Left lung (tissue), 10 donors: ENCODE results near the gene PLAAT4. TPM values are rescaled to one million over a fixed set of nuclear protein-coding genes. Genes with fewer than 3 reads are reported as not detected.
"Not testable (repeated sequence)": the region's sequence is repeated elsewhere in the genome, so short reads cannot be mapped to it uniquely, and the experiment has no call there.

Experiments used
- ATAC-seq: fragments of 200-7000 bp; cut with Tn5 transposase; one replicate; pipeline ENCODE4 v1.9.1; 2020; ENCODE audit warnings: moderate library complexity
- DNase-seq, 4 donors: peaks; one replicate each; pipeline ENCODE4 v3.0.0-alpha.2; 2013 to 2020
- H3K27ac ChIP-seq, 2 donors: fragments of 200-600 bp; sonication (generic) in 1 of 2; one replicate each; pipeline versions ENCODE4 v1.5.0 to v1.8.0; 2020 to 2021
- H3K27me3 ChIP-seq, 2 donors: fragments of 200-600 bp; sonication (generic) in 1 of 2; one replicate each; pipeline versions ENCODE4 v1.5.0 to v1.8.0; 2020 to 2021
- H3K36me3 ChIP-seq, 2 donors: fragments of 200-600 bp; sonication (generic) in 1 of 2; one replicate each; pipeline versions ENCODE4 v1.5.0 to v1.8.0; 2020 to 2021
- H3K4me1 ChIP-seq, 2 donors: fragments of 200-600 bp; one replicate each; pipeline ENCODE4 v1.8.0; 2021
- H3K4me3 ChIP-seq, 2 donors: fragments of 200-600 bp; sonication (generic) in 1 of 2; one replicate each; pipeline versions ENCODE4 v1.5.0 to v1.8.0; 2020 to 2021; ENCODE audit warnings: mild to moderate bottlenecking in 1 of 2
- H3K9me3 ChIP-seq, 2 donors: fragments of 200-600 bp; sonication (generic) in 1 of 2; one replicate each; pipeline versions ENCODE4 v1.5.0 to v1.8.0; 2020 to 2021
- intact Hi-C, 2 donors: fragments of 100-400 bp; cut with DNase I; formaldehyde crosslinking; loops; one replicate each; pipeline versions ENCODE4 v1.11.2 to v1.14.2; 2022
- polyA plus RNA-seq, 6 donors: library from polyadenylated mRNA; unstranded; fragments of 120-200 nt; gene quantifications; one replicate each; pipeline ENCODE4 v1.2.1, GENCODE V29; 2013; ENCODE audit not compliant: insufficient read length in 6 of 6
- total RNA-seq, 2 donors: library from RNA; stranded (reverse); fragmentation: NEBNext Ultra II Directional; extraction: Animal tissue kit (Norgen Biotek cat#: 25700); gene quantifications; one replicate each; pipeline ENCODE4 v1.2.1, GENCODE V29; 2021
- TF ChIP-seq, protein P1 (sequence below), 2 donors: fragments of 200-600 bp; sonication (generic) in 1 of 2; IDR thresholded peaks; one replicate each; pipeline versions ENCODE4 v1.5.0 to v1.8.0; 2021; ENCODE audit warnings: antibody characterized with exemption in 2 of 2
- donor health status: DM: no; HTN: yes; CAD: no.
- donor health status: DM: no; HTN: no; CAD: no.

The PLAAT4 gene
- total and polyA plus RNA-seq, 8 donors: 6.5 to 217 (median 8.6) TPM

DNA sequence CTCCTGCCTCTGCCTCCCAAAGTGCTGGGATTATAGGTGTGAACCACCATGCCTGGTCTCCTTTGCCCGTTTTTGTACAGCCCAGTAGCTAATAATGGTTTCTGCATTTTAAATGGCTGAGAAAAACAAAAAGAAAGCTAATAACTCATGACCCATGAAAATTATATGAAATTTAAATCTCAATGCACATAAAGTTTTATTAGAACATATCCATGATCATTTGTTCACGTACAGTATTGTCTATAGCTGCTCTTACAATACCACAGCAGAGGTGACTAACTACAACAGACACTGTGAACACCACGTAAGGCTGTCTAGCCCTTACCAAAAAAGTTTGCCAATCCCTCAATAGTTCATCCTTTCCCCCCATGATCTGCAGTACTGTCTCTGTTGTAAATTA, 33.0 kb downstream of the PLAAT4 start:
- no peaks in the 10 kb centered on the region for H3K27me3 ChIP-seq
- DNase-seq: no peak
- TF ChIP-seq, protein P1, sequence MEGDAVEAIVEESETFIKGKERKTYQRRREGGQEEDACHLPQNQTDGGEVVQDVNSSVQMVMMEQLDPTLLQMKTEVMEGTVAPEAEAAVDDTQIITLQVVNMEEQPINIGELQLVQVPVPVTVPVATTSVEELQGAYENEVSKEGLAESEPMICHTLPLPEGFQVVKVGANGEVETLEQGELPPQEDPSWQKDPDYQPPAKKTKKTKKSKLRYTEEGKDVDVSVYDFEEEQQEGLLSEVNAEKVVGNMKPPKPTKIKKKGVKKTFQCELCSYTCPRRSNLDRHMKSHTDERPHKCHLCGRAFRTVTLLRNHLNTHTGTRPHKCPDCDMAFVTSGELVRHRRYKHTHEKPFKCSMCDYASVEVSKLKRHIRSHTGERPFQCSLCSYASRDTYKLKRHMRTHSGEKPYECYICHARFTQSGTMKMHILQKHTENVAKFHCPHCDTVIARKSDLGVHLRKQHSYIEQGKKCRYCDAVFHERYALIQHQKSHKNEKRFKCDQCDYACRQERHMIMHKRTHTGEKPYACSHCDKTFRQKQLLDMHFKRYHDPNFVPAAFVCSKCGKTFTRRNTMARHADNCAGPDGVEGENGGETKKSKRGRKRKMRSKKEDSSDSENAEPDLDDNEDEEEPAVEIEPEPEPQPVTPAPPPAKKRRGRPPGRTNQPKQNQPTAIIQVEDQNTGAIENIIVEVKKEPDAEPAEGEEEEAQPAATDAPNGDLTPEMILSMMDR (IDR thresholded peaks at IDR 0.05): no peak
- no peaks in the 10 kb centered on the region for H3K36me3 ChIP-seq
- no peak overlapping the region for H3K27ac ChIP-seq
- no peak for ATAC-seq
- intact Hi-C loops: no loop called here
- H3K9me3 ChIP-seq: no peaks in the 10 kb centered on the region
- H3K4me1 ChIP-seq: peaks cover 16 to 36% of the 10 kb centered on the region in 2 donors
- no peak overlapping the region for H3K4me3 ChIP-seq

DNA sequence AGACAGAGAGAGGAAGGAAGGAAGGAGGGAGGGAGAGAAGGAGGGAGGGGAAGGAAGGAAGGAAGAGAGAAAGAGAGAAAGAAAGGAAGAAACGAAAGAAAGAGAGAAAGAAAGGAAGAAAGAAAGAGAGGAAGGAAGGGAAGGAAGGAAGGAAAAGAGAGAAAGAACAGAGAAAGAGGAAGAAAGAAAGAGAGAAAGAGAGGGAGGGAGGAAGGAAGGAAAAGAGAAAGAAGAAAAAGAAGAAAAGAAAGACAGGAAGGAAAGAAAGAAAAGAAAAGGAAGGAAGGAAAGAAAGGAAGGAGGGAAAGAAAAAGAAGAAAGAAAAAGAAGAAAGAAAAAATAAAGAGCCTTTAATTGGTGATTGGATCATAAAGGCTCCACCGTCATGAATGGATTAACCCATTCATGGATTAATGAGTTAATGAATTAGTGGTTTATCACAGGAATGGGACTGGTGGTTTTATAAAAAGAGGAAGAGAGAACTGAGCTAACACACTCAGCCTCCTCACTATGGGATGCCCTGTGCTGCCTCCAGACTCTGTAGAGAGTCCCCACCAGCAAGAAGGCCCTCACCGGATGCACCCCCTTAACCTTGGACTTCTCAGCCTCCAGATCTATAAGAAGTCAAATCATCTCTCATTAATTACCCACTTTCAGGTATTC, 35.5 kb downstream of the PLAAT4 start:
- TF ChIP-seq, protein P1 (IDR thresholded peaks at IDR 0.05): no peak
- H3K9me3 ChIP-seq: no peaks in the 10 kb centered on the region
- peaks cover 28 to 37% of the 10 kb centered on the region in 2 donors for H3K4me1 ChIP-seq
- no peak overlapping the region for H3K27ac ChIP-seq
- no peaks in the 10 kb centered on the region for H3K27me3 ChIP-seq
- no peaks in the 10 kb centered on the region for H3K36me3 ChIP-seq
- H3K4me3 ChIP-seq: no peak overlapping the region
- ATAC-seq: no peak
- intact Hi-C loops: no loop called here
- no peak for DNase-seq

DNA sequence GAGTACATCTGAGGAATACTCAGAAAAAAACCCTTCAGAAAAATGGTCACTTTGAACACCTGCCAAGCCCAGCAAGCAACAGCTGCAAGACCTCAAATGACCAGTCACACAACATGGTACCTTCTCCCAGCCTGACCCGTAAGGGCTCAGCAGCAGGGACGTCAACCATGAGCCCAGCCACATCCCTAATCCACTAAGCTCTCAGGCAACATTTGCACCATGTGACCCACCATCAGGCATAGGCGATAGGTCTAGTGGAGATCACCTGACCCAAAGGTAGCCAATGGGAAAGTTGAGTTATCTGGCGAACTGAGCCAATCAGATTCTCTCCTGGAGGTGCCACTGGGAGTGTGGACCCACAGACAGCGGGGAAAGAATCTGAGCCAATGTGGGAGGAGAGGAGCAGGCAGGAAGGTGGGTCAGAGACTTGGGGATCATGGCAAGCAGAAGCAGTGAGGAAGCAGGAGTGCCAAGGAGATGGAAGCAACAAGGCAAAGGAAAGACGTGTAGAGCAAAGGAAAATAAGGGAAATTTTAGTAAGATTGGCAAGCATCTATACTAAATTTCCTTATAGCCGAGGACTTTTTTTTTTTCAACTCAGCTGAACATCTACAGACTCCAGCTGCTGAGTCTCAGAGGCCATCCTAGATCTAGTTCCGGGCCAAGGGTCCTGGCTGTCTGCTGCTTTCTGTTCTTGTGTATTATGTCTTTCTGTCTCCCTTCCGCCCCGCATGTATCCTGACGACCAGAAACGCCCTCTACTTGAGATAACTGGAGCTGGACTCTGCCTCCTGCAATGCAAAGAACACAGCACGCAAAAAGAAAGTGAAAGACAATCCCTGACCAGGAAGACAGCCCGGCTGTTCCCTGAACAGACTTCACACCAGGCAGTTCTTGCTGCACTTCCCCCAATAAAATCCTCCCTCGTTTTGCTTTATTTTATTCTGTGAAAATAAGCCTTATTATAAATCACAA, 37.6 kb downstream of the PLAAT4 start:
- Histone ChIP-seq H3K27ac (peak overlapping the region; percentile 74), H3K4me3 (peak overlapping the region; percentile 2 to 28), H3K4me1 (peaks cover 22 to 23% of the 10 kb centered on the region in 2 donors), H3K36me3 (no peaks in the 10 kb centered on the region), H3K9me3 (no peaks in the 10 kb centered on the region), H3K27me3 (no peaks in the 10 kb centered on the region)
- ATAC-seq (peak; percentile 97), DNase-seq (peak in 3 of 4 donors; percentile 45 to 86 (median 52))
- intact Hi-C loops: no loop called here
- TF ChIP-seq, protein P1 (IDR thresholded peaks at IDR 0.05): no peak

DNA sequence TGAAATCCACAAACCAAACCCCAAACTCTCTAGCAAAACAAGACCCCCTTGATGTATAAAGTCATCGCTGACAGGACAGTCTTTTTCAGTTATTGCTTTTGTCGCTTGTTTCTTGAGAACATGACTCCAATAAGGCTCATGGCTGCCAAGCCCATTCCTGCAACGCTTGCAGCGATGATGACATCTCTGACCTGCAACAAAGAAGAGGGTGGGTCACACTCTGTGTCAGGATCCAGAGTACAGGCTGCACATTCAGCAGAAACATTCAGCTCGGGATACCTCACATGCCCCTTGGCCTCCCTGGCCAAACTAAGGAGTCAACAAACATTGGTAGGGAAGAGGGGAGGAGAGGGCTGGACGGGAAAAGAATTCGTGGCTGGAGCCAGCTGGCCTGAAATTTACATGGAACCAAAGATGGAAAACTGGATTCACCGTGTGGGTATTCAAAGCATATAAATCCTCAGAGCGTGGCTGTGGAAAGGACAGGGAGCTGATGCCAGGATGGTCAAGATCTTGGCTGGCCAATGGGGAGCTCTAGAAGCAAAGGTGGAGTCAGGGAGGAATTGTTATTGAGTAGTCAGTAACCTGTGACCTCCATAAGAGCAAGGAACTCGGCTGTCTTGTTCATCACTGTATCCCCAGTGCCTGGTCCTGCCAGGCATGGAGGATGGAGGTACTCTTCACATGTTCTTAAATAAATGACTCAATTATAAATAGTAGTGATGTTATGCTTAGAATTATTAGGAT, 38.4 kb downstream of the PLAAT4 start:
- H3K27ac ChIP-seq: peak overlapping the region; percentile 74
- peaks cover 0 to 4% of the 10 kb centered on the region in 2 donors for H3K9me3 ChIP-seq
- H3K27me3 ChIP-seq: no peaks in the 10 kb centered on the region
- TF ChIP-seq, protein P1 (IDR thresholded peaks at IDR 0.05): no peak
- H3K36me3 ChIP-seq: peaks cover 0 to 4% of the 10 kb centered on the region in 2 donors
- H3K4me3 ChIP-seq: peak overlapping the region in 1 of 2 donors; percentile 28
- ATAC-seq (peak; percentile 56), DNase-seq (no peak)
- intact Hi-C loops: no loop called here
- H3K4me1 ChIP-seq: peaks cover 22 to 23% of the 10 kb centered on the region in 2 donors

DNA sequence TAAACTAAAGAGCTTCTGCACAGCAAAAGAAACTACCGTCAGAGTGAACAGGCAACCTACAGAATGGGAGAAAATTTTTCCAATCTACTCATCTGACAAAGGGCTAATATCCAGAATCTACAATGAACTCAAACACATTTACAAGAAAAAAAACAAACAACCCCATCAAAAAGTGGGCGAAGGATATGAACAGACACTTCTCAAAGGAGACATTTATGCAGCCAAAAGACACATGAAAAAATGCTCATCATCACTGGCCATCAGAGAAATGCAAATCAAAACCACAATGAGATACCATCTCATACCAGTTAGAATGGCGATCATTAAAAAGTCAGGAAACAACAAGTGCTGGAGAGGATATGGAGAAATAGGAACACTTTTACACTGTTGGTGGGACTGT, 42.3 kb downstream of the PLAAT4 start:
- DNase-seq, ATAC-seq: not testable (repeated sequence)

DNA sequence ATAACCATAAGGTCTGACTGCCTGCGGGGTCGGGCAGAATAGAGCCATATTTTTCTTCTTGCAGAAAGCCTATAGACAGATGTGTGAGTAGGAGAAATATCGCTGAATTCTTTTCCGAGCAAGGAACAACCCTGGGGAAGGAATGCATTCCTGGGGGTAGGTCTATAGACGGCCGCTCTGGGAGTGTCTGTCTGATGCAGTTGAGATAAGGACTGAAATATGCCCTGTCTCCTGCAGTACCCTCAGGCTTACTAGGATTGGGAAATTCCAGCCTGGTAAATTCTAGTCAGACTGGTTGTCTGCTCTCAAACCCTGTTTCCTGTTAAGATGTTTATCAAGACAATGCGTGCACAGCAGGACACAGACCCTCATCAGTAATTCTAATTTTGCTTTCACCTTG, 44.6 kb downstream of the PLAAT4 start:
- intact Hi-C loops, DNase-seq, H3K27ac ChIP-seq, H3K4me1 ChIP-seq, ATAC-seq, H3K27me3 ChIP-seq, H3K4me3 ChIP-seq: not testable (repeated sequence)
- peaks cover 0 to 23% of the 10 kb centered on the region in 2 donors for H3K9me3 ChIP-seq
- H3K36me3 ChIP-seq: peaks cover 0 to 61% of the 10 kb centered on the region in 2 donors

More for the DNA sequence above, 42.3 kb downstream of the PLAAT4 start:
- H3K36me3 ChIP-seq: peaks cover 0 to 43% of the 10 kb centered on the region in 2 donors
- intact Hi-C loops, H3K4me3 ChIP-seq, H3K27me3 ChIP-seq, H3K27ac ChIP-seq: not testable (repeated sequence)
- H3K4me1 ChIP-seq: peaks cover 14 to 18% of the 10 kb centered on the region in 2 donors
- H3K9me3 ChIP-seq: peaks cover 0 to 23% of the 10 kb centered on the region in 2 donors
